CD14-positive monocyte (primary cell): Measurements from ENCODE around the gene EXOC2. TPM values are rescaled to one million over a fixed set of nuclear protein-coding genes. Genes with fewer than 3 reads are reported as not detected.

Source experiments
- DNase-seq, 3 donors: peaks; one replicate each; pipeline ENCODE4 v3.0.0-alpha.2; 2011 to 2022
- H2AFZ ChIP-seq: 2 replicates; pipeline ENCODE4 v1.6.0; 2012; ENCODE audit warnings: mild to moderate bottlenecking, low read depth, low read length, inconsistent platforms; ENCODE audit not compliant: insufficient read depth, poor library complexity, severe bottlenecking
- H3K27ac ChIP-seq, 2 donors: 1 replicate in 1 of 2; 2 replicates in 1 of 2; pipeline ENCODE4 v1.5.1; 2012 to 2013; ENCODE audit warnings: low read length in 2 of 2, control low read depth in 1 of 2, inconsistent platforms in 1 of 2, low read depth in 1 of 2, mild to moderate bottlenecking in 1 of 2
- H3K27me3 ChIP-seq, 2 donors: one replicate each; pipeline versions ENCODE4 v1.6.0 to v1.6.1; 2011 to 2013; ENCODE audit warnings: low read length in 2 of 2; ENCODE audit not compliant: control insufficient read depth in 2 of 2, insufficient read depth in 2 of 2
- H3K36me3 ChIP-seq, 2 donors: replicated peaks in 1 of 2; 1 replicate in 1 of 2; 2 replicates in 1 of 2; pipeline versions ENCODE4 v1.5.1 to v1.6.1; 2012 to 2013; ENCODE audit warnings: low read length in 2 of 2, control low read depth in 1 of 2, inconsistent platforms in 1 of 2, mild to moderate bottlenecking in 1 of 2; ENCODE audit not compliant: insufficient read depth in 2 of 2, control insufficient read depth in 1 of 2
- H3K4me1 ChIP-seq, 2 donors: 1 replicate in 1 of 2; 2 replicates in 1 of 2; pipeline versions ENCODE4 v1.5.1 to v1.6.1; 2012 to 2013; ENCODE audit warnings: low read length in 2 of 2, control low read depth in 1 of 2, inconsistent platforms in 1 of 2, mild to moderate bottlenecking in 1 of 2, moderate library complexity in 1 of 2; ENCODE audit not compliant: insufficient read depth in 2 of 2, control insufficient read depth in 1 of 2
- H3K4me2 ChIP-seq: replicated peaks from 2 replicates; pipeline ENCODE3; 2012; ENCODE audit warnings: low read length, moderate library complexity, mild to moderate bottlenecking; ENCODE audit not compliant: poor library complexity, severe bottlenecking; ENCODE audit errors: extremely low read depth
- H3K4me3 ChIP-seq, 3 experiments: fragments of 200-600 bp in 1 of 3; sonication (generic) in 1 of 3; replicated peaks in 1 of 3; 1 replicate in 2 of 3; 2 replicates in 1 of 3; pipeline ENCODE4 v1.5.1; 2011 to 2013; ENCODE audit warnings: low read length in 3 of 3, mild to moderate bottlenecking in 3 of 3, control low read depth in 2 of 3, low read depth in 2 of 3, inconsistent platforms in 1 of 3, moderate library complexity in 1 of 3
- H3K79me2 ChIP-seq: 2 replicates; pipeline ENCODE4 v1.6.0; 2012; ENCODE audit warnings: mild to moderate bottlenecking, control low read depth, inconsistent platforms, low read length, moderate library complexity; ENCODE audit not compliant: insufficient read depth
- H3K9ac ChIP-seq: 2 replicates; pipeline ENCODE4 v1.6.0; 2017; ENCODE audit warnings: low read length, mild to moderate bottlenecking; ENCODE audit not compliant: insufficient read depth, poor library complexity, severe bottlenecking
- H3K9me3 ChIP-seq, 2 donors: replicated peaks in 1 of 2; 1 replicate in 1 of 2; 2 replicates in 1 of 2; pipeline versions ENCODE4 v1.5.1 to v1.6.1; 2012 to 2013; ENCODE audit warnings: low read length in 2 of 2, control low read depth in 1 of 2; ENCODE audit not compliant: control insufficient read depth in 1 of 2, insufficient read depth in 1 of 2
- H4K20me1 ChIP-seq: 2 replicates; pipeline ENCODE4 v1.6.0; 2012; ENCODE audit warnings: mild to moderate bottlenecking, low read length, control low read depth, moderate library complexity; ENCODE audit not compliant: insufficient read depth
- H3K27ac Mint-ChIP-seq, 7 donors: one replicate each; pipeline ENCODE4 v1.8.0; 2020; ENCODE audit warnings: mild to moderate bottlenecking in 7 of 7, mixed read lengths in 7 of 7, moderate library complexity in 6 of 7, inconsistent platforms in 2 of 7
- H3K27me3 Mint-ChIP-seq, 3 donors: one replicate each; pipeline ENCODE4 v1.8.0; 2021 to 2022; ENCODE audit warnings: low read depth in 3 of 3, mild to moderate bottlenecking in 3 of 3, mixed read lengths in 3 of 3, moderate library complexity in 3 of 3, inconsistent platforms in 1 of 3
- H3K36me3 Mint-ChIP-seq, 2 donors: one replicate each; pipeline ENCODE4 v1.8.0; 2020; ENCODE audit warnings: mixed read lengths in 2 of 2, inconsistent platforms in 1 of 2, mild to moderate bottlenecking in 1 of 2
- H3K4me1 Mint-ChIP-seq: one replicate; pipeline ENCODE4 v1.8.0; 2020; ENCODE audit warnings: mild to moderate bottlenecking, mixed read lengths
- H3K4me3 Mint-ChIP-seq, 2 donors: one replicate each; pipeline ENCODE4 v1.8.0; 2020; ENCODE audit warnings: mild to moderate bottlenecking in 2 of 2, mixed read lengths in 2 of 2, moderate library complexity in 1 of 2
- H3K9me3 Mint-ChIP-seq, 7 donors: one replicate each; pipeline ENCODE4 v1.8.0; 2020 to 2022; ENCODE audit warnings: mixed read lengths in 7 of 7, mild to moderate bottlenecking in 6 of 7, moderate library complexity in 6 of 7, inconsistent platforms in 2 of 7
- WGBS: methylation state at CpG from one replicate; pipeline ENCODE4 v1.1.5; 2013; ENCODE audit warnings: missing lambda C conversion rate; ENCODE audit not compliant: insufficient coverage; 5-methylcytosine and 5-hydroxymethylcytosine counted together
- intact Hi-C, 2 donors: fragments of 100-400 bp; cut with micrococcal nuclease; formaldehyde crosslinking; loops; one replicate each; pipeline versions ENCODE4 v1.15.0 to v1.15.1; 2023
- polyA plus RNA-seq, 3 donors: library from polyadenylated mRNA; depleted of rRNA in 1 of 3; unstranded in 2 of 3; stranded (reverse) in 1 of 3; fragments of 300-500 nt in 2 of 3; fragments of >200 nt in 1 of 3; fragmentation: Illumina TruSeq in 2 of 3; gene quantifications; 1 replicate in 2 of 3; 2 replicates in 1 of 3; pipeline ENCODE4 v1.2.3, GENCODE V29; 2012 to 2021
- TF ChIP-seq, protein P1 (sequence below): fragments of 200-600 bp; IDR thresholded peaks from one replicate; pipeline ENCODE4 v1.8.0; 2022; ENCODE audit warnings: antibody characterized with exemption, mild to moderate bottlenecking

EXOC2 gene
- polyA plus RNA-seq, 3 donors, result 7.5 to 15.5 (median 12.0) TPM

- 51% methylated on average over 18 of the region's 18 CpGs for WGBS
- intact Hi-C loops, result no loop called here
- no peak overlapping the region for H3K27ac Mint-ChIP-seq
Observed at GRCh38 chr6:444653-445275, 248.2 kb downstream of the EXOC2 start.

DNA sequence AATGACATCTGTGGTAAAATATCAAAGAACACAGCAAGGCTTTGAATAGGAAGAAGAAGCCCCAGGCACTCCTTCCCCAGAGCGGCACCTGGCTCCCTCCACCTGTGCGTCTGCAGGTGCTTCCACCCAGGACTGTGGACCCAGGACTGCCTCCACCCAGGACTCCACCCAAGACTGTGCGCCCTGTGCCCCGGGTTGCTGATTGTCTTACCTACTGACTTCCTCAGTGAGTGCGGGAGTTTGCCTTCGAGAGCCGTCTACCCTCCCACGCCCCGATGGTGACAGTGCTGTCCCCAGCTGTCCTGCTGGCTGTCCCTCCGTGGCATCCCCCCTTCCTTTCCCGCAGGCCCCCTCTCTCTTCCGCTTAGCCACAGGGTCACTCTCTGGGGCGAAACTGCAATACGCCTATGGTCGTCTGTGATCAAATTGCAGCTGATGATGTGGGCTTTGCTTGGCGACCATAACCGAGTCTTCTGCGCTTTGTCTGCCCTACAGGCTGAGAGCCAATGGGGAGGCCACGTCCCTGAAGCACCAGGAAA, 249.2 kb downstream of the EXOC2 start:
- H3K27ac Mint-ChIP-seq, result no peak overlapping the region
- H3K27ac ChIP-seq, result no peak overlapping the region
- H3K4me3 Mint-ChIP-seq, result no peak overlapping the region
- H3K9ac ChIP-seq, result no peak overlapping the region
- no peaks in the 10 kb centered on the region for H3K9me3 ChIP-seq
- no peaks in the 10 kb centered on the region for H3K79me2 ChIP-seq
- H3K4me1 Mint-ChIP-seq, result peaks cover 1% of the 10 kb centered on the region
- H3K36me3 ChIP-seq, result no peaks in the 10 kb centered on the region
- H3K4me2 ChIP-seq, result no peak overlapping the region
- no peak for DNase-seq
- TF ChIP-seq, protein P1, sequence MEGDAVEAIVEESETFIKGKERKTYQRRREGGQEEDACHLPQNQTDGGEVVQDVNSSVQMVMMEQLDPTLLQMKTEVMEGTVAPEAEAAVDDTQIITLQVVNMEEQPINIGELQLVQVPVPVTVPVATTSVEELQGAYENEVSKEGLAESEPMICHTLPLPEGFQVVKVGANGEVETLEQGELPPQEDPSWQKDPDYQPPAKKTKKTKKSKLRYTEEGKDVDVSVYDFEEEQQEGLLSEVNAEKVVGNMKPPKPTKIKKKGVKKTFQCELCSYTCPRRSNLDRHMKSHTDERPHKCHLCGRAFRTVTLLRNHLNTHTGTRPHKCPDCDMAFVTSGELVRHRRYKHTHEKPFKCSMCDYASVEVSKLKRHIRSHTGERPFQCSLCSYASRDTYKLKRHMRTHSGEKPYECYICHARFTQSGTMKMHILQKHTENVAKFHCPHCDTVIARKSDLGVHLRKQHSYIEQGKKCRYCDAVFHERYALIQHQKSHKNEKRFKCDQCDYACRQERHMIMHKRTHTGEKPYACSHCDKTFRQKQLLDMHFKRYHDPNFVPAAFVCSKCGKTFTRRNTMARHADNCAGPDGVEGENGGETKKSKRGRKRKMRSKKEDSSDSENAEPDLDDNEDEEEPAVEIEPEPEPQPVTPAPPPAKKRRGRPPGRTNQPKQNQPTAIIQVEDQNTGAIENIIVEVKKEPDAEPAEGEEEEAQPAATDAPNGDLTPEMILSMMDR, result no peak
- 90% methylated on average over 17 of the region's 19 CpGs for WGBS
- H4K20me1 ChIP-seq, result no peaks in the 10 kb centered on the region
- intact Hi-C loops, result no loop called here
- H3K4me3 ChIP-seq, result no peak overlapping the region
- no peaks in the 10 kb centered on the region for H3K27me3 ChIP-seq
- H3K27me3 Mint-ChIP-seq, result peaks cover 5 to 11% (median 5%) of the 10 kb centered on the region in 3 donors
- no peaks in the 10 kb centered on the region for H3K4me1 ChIP-seq
- no peak overlapping the region for H2AFZ ChIP-seq
- H3K9me3 Mint-ChIP-seq, result peaks cover 0 to 7% (median 0%) of the 10 kb centered on the region in 7 donors
- no peaks in the 10 kb centered on the region for H3K36me3 Mint-ChIP-seq

More at GRCh38 chr6:444653-445275, 248.2 kb downstream of the EXOC2 start:
- DNase-seq, result no peak
- H3K4me1 ChIP-seq, result no peaks in the 10 kb centered on the region
- H3K27me3 ChIP-seq, result no peaks in the 10 kb centered on the region
- TF ChIP-seq, protein P1, result no peak
- H2AFZ ChIP-seq, result no peak overlapping the region
- peaks cover 3 to 14% (median 6%) of the 10 kb centered on the region in 7 donors for H3K9me3 Mint-ChIP-seq
- H3K27me3 Mint-ChIP-seq, result peaks cover 4 to 14% (median 5%) of the 10 kb centered on the region in 3 donors
- H3K9ac ChIP-seq, result no peak overlapping the region
- H3K4me2 ChIP-seq, result no peak overlapping the region
- H3K4me3 Mint-ChIP-seq, result no peak overlapping the region
- no peaks in the 10 kb centered on the region for H3K79me2 ChIP-seq
- no peaks in the 10 kb centered on the region for H3K36me3 Mint-ChIP-seq
- peaks cover 1% of the 10 kb centered on the region for H3K4me1 Mint-ChIP-seq
- H3K4me3 ChIP-seq, result no peak overlapping the region
- no peak overlapping the region for H3K27ac ChIP-seq
- peaks cover 0 to 4% of the 10 kb centered on the region in 2 donors for H3K9me3 ChIP-seq
- H4K20me1 ChIP-seq, result no peaks in the 10 kb centered on the region
- H3K36me3 ChIP-seq, result no peaks in the 10 kb centered on the region
